WERI-Rb-1 (cell line): ENCODE measurements around the gene B4GALT5.

Experiments used
- DNase-seq: peaks from one replicate; pipeline ENCODE4 v3.0.0-alpha.2; 2020
- H3K27ac ChIP-seq: fragments of 250-450 bp; sonication (Bioruptor Pico); 2 replicates; pipeline ENCODE4 v1.5.1; 2020; ENCODE audit warnings: mild to moderate bottlenecking, moderate library complexity
- H3K27me3 ChIP-seq: fragments of 250-450 bp; sonication (Bioruptor Pico); 2 replicates; pipeline ENCODE4 v1.5.1; 2021; ENCODE audit warnings: mild to moderate bottlenecking, low read depth, moderate library complexity; ENCODE audit not compliant: insufficient read depth, severe bottlenecking
- H3K36me3 ChIP-seq: fragments of 250-450 bp; sonication (Bioruptor Pico); 2 replicates; pipeline ENCODE4 v1.5.1; 2020; ENCODE audit warnings: mild to moderate bottlenecking, moderate library complexity
- H3K4me3 ChIP-seq: 2 replicates; pipeline ENCODE4 v1.5.1; 2011; ENCODE audit warnings: low read depth, mild to moderate bottlenecking, control low read depth, low read length
- H3K9me3 ChIP-seq: fragments of 250-450 bp; sonication (Bioruptor Pico); 2 replicates; pipeline ENCODE4 v1.5.1; 2021; ENCODE audit warnings: mild to moderate bottlenecking, moderate library complexity; ENCODE audit not compliant: severe bottlenecking
- CTCF ChIP-seq: IDR thresholded peaks from 2 replicates; pipeline ENCODE4 v1.5.1; 2011; ENCODE audit warnings: low read depth, mild to moderate bottlenecking, control low read depth, inconsistent platforms, low read length

B4GALT5 gene

GRCh38 chr20:49594143-49594930 is 119.3 kb downstream of the B4GALT5 start:
- H3K36me3 ChIP-seq: no peaks in the 10 kb centered on the region
- DNase-seq: no peak
- no peaks in the 10 kb centered on the region for H3K9me3 ChIP-seq
- no peak overlapping the region for H3K27ac ChIP-seq
- no peaks in the 10 kb centered on the region for H3K27me3 ChIP-seq
- H3K4me3 ChIP-seq: no peak overlapping the region
- no peak for TF ChIP-seq CTCF

DNA sequence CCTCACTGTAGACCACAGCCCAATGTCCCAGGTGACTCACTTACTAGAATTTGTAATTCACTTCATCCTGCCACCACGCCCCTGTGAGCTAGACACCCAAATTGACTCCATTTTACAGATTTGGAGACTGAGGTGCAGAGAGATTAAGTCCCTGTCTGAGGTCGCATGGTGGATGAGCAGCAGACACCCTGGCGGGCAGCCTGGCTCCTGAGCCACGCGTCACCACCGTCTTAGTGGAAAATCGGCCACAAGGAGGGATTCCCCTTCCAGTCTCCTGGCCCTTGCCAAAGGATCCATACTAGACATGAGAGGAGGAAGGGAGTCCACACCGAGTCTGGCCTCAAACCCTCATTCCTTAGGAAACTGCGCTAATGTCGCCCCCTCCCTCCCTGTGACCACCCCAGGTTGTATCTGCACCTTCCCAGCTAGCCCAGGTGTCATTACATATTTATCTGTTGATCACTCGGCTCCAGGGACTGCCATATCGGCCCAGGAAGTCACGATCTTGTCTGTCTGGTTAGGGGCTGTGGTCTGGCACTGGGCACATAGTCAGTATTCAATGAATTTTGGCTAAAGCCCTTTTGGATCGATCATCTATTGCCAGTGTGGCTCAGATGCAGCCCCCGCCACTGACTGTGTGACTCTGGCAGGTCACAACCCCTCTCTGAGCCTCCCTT is 120.1 kb downstream of the B4GALT5 start:
- DNase-seq: no peak
- no peaks in the 10 kb centered on the region for H3K27me3 ChIP-seq
- H3K9me3 ChIP-seq: no peaks in the 10 kb centered on the region
- H3K36me3 ChIP-seq: no peaks in the 10 kb centered on the region
- TF ChIP-seq CTCF: no peak
- H3K27ac ChIP-seq: no peak overlapping the region
- no peak overlapping the region for H3K4me3 ChIP-seq

- H3K9me3 ChIP-seq: no peaks in the 10 kb centered on the region
- no peak for DNase-seq
- no peaks in the 10 kb centered on the region for H3K27me3 ChIP-seq
- no peak for TF ChIP-seq CTCF
- no peak overlapping the region for H3K27ac ChIP-seq
- H3K36me3 ChIP-seq: no peaks in the 10 kb centered on the region
- no peak overlapping the region for H3K4me3 ChIP-seq
These were observed 121.6 kb downstream of the B4GALT5 start for GRCh38 chr20:49592120-49592519.

DNA sequence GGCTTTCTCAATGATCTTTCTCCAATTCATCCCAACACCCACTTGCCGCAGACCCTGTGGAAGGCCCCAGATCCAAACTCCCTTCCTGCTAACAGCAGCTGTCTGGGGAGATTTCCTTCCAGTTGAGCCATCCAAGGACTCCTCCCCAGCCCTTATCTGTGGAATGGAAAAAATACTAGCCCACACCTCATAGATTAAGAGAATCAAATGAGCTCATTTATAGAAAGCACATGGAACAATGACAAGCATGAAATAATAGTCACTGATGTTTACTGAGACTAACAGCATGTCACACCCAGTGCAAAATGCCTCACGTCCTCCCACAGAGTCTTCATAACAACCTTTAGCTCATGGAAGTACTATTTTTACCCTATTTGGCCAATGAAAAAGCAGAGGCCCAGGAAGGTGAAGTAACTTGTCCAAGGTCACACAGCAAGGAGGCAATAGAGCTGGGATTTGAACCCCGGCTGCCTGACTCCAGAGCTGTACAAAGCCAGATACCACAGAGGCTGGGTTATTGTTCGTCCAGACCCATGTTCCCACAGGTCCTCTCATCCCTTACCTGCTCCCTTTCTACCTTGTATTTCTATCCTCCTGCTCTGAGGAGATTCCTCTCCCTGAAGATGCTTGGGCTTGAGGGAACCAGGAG is 122.3 kb downstream of the B4GALT5 start:
- no peaks in the 10 kb centered on the region for H3K27me3 ChIP-seq
- no peak overlapping the region for H3K4me3 ChIP-seq
- H3K9me3 ChIP-seq: no peaks in the 10 kb centered on the region
- no peak overlapping the region for H3K27ac ChIP-seq
- H3K36me3 ChIP-seq: no peaks in the 10 kb centered on the region
- DNase-seq: no peak
- no peak for TF ChIP-seq CTCF

DNA sequence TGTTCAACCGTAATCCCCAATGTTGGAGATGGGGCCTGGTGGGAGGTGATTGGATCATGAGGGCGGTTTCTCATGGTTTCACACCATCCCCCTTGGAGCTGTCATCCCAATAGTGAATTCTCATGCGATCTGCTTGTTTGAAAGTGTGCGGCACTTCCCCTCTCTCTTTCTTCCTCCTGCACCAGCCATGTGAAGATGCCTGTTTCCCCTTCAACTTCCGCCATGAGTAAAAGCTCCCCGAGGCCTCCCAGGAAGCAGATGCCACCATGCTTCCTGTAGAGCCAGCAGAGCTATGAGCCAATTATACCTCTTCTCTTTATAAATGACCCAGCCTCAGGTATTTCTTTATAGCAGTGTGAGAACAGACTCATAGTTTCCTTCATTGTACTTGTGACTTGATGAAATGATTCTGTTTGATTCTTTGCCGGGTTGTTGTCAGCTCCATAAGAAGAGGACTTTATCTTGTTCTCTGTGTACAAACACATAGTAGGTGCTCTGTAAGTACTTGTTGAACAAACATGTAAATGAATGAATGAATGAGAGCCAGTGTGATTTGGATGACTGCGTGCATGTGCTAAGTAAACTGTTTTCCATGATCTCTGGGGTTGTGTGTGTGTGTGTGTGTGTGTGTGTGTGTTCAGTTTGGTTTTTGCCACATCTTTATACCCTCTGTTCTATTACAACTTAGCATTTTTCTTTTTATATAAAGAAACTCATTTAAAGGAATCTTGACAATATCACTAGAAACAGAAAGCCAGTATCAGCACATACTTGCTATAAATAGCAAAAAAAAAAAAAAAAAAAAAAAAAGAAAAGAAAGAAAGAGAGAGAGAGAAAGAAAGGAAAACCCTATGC is 123.3 kb downstream of the B4GALT5 start:
- no peaks in the 10 kb centered on the region for H3K36me3 ChIP-seq
- H3K9me3 ChIP-seq: no peaks in the 10 kb centered on the region
- no peak for TF ChIP-seq CTCF
- DNase-seq: no peak
- no peaks in the 10 kb centered on the region for H3K27me3 ChIP-seq
- H3K27ac ChIP-seq: no peak overlapping the region
- no peak overlapping the region for H3K4me3 ChIP-seq
